Common myeloid progenitor, CD34-positive (primary cell): ENCODE measurements around the gene HSFX2. TPM values are rescaled to one million over a fixed set of nuclear protein-coding genes. Genes with fewer than 3 reads are reported as not detected.
"Not testable (repeated sequence)": the region's sequence is repeated elsewhere in the genome, so short reads cannot be mapped to it uniquely, and the experiment has no call there.

Source experiments
- CTCF ChIA-PET: fragments of 350-600 bp; sonication (Branson Sonifier 250); formaldehyde crosslinking; loops from one replicate; lab custom pipeline; 2021; ENCODE audit warnings: antibody characterized with exemption; lab: Charles Lee
- POLR2A ChIA-PET: fragments of 350-600 bp; sonication (Branson Sonifier 250); formaldehyde crosslinking; loops from one replicate; lab custom pipeline; 2021; ENCODE audit warnings: antibody characterized with exemption; lab: Charles Lee
- DNase-seq, 3 donors: peaks; one replicate each; pipeline versions ENCODE4 v3.0.0 to v3.0.0-alpha.2; 2013
- H3K27ac ChIP-seq, 2 experiments: 1 replicate in 1 of 2; 2 replicates in 1 of 2; pipeline ENCODE4 v1.7.0; 2013; ENCODE audit warnings: inconsistent platforms in 2 of 2, low read length in 2 of 2, mild to moderate bottlenecking in 2 of 2, low read depth in 1 of 2, moderate library complexity in 1 of 2; ENCODE audit not compliant: severe bottlenecking in 2 of 2, insufficient read depth in 1 of 2, poor library complexity in 1 of 2
- H3K27me3 ChIP-seq, 5 experiments: replicated peaks in 2 of 5; 1 replicate in 3 of 5; 2 replicates in 2 of 5; pipeline versions ENCODE4 v1.6.1 to v1.7.0; 2013; ENCODE audit warnings: low read length in 4 of 5, mild to moderate bottlenecking in 2 of 5, moderate library complexity in 2 of 5, inconsistent platforms in 1 of 5; ENCODE audit not compliant: insufficient read depth in 5 of 5, control insufficient read depth in 4 of 5
- H3K36me3 ChIP-seq, 4 experiments: 1 replicate in 2 of 4; 2 replicates in 2 of 4; pipeline versions ENCODE4 v1.6.1 to v1.7.0; 2013; ENCODE audit warnings: low read length in 3 of 4, control low read depth in 1 of 4, mild to moderate bottlenecking in 1 of 4; ENCODE audit not compliant: control insufficient read depth in 4 of 4, insufficient read depth in 4 of 4
- H3K4me1 ChIP-seq, 4 experiments: 1 replicate in 3 of 4; 2 replicates in 1 of 4; pipeline versions ENCODE4 v1.6.1 to v1.7.1; 2013; ENCODE audit warnings: low read length in 3 of 4, mild to moderate bottlenecking in 3 of 4, control low read depth in 1 of 4, inconsistent platforms in 1 of 4, moderate library complexity in 1 of 4; ENCODE audit not compliant: control insufficient read depth in 4 of 4, insufficient read depth in 4 of 4; ENCODE audit errors: control extremely low read depth in 1 of 4
- H3K4me3 ChIP-seq, 7 experiments: 1 replicate in 4 of 7; 2 replicates in 3 of 7; pipeline versions ENCODE4 v1.5.1 to v1.7.0; 2013; ENCODE audit warnings: mild to moderate bottlenecking in 7 of 7, low read length in 6 of 7, moderate library complexity in 6 of 7, inconsistent platforms in 2 of 7, low read depth in 2 of 7, control low read depth in 1 of 7; ENCODE audit not compliant: insufficient read depth in 4 of 7, control insufficient read depth in 1 of 7; ENCODE audit errors: extremely low read depth in 1 of 7
- H3K9me3 ChIP-seq, 5 experiments: 1 replicate in 4 of 5; 2 replicates in 1 of 5; pipeline versions ENCODE4 v1.6.1 to v1.7.1; 2013; ENCODE audit warnings: low read length in 4 of 5, mild to moderate bottlenecking in 2 of 5, inconsistent platforms in 1 of 5, low read depth in 1 of 5, moderate library complexity in 1 of 5; ENCODE audit not compliant: control insufficient read depth in 4 of 5, insufficient read depth in 2 of 5; ENCODE audit errors: control extremely low read depth in 1 of 5
- WGBS: methylation state at CpG from one replicate; pipeline ENCODE4 v1.1.5; 2013; ENCODE audit not compliant: insufficient coverage; 5-methylcytosine and 5-hydroxymethylcytosine counted together
- polyA plus RNA-seq: library from polyadenylated mRNA; unstranded; fragments of 120-200 nt; gene quantifications from one replicate; pipeline ENCODE4 v1.2.1, GENCODE V29; 2013

HSFX2 gene
- not detected for polyA plus RNA-seq

DNA sequence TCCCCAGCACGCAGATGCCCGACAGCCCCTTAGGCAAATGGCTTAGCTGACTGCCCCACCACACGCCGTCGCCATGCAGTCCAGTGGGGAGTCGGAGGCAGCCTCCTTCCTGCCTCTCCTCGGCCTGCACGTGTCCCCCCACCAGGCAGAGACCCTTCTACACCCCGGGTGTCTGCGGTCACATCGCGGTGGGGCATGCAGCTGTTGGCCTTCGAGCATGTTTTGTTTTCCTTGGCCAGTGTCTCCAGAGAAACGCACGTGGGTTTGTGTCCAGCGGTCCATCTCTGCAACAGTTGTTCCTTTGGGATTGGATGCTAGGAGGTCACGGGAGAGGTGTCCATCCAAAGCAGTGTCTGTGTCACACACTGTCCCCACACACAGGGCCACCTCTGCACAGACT is at the start of gene HSFX2:
Gene HSFX2 (minus strand): TSS at position 101 of the 400 bp plus-strand sequence. CDS start 614 bp downstream, outside the sequence.
- H3K9me3 ChIP-seq, H3K4me1 ChIP-seq, H3K27ac ChIP-seq, H3K36me3 ChIP-seq, CTCF ChIA-PET, H3K27me3 ChIP-seq, POLR2A ChIA-PET, H3K4me3 ChIP-seq, DNase-seq: not testable (repeated sequence)
- WGBS: no CpG with 5 or more reads among the region's 17 CpGs

GRCh38 chrX:149643496-149643895 is 48.4 kb upstream of the HSFX2 start:
- no peak overlapping the region for H3K4me3 ChIP-seq
- POLR2A ChIA-PET: no interaction called here
- H3K4me1 ChIP-seq: no peaks in the 10 kb centered on the region
- no peaks in the 10 kb centered on the region for H3K36me3 ChIP-seq
- H3K27ac ChIP-seq: no peak overlapping the region
- no peaks in the 10 kb centered on the region for H3K9me3 ChIP-seq
- no peak for DNase-seq
- WGBS: 17% methylated on average over 1 of the region's 4 CpGs
- CTCF ChIA-PET: no interaction called here
- H3K27me3 ChIP-seq: no peaks in the 10 kb centered on the region

- WGBS: 33% methylated on average over 1 of the region's 2 CpGs
- no peak overlapping the region for H3K4me3 ChIP-seq
- no peak for DNase-seq
- CTCF ChIA-PET: no interaction called here
- H3K27me3 ChIP-seq: no peaks in the 10 kb centered on the region
- H3K27ac ChIP-seq: no peak overlapping the region
- H3K4me1 ChIP-seq: no peaks in the 10 kb centered on the region
- POLR2A ChIA-PET: no interaction called here
- no peaks in the 10 kb centered on the region for H3K36me3 ChIP-seq
- H3K9me3 ChIP-seq: peaks cover 0 to 2% (median 0%) of the 10 kb centered on the region in 5 experiments
Observed at GRCh38 chrX:149641835-149642234, 46.7 kb upstream of the HSFX2 start.

DNA sequence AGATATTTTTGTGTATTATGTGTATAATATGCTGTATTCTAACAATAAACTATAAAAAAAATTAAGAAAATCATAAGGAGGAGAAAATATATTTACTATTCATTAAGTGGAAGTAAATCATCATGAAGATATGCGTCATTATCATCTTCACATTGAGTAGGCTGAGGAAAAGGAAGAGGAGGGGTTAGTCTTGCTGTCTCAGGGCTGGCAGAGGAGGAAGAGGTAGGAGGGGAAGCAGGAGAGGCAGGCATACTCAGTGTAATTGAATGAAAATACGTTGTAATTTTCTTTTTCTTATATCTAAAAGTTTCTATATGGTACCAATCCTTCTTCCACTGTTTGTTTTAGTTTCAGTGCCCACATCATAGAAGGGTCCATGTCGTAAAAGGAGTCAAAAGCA is 46.3 kb upstream of the HSFX2 start:
- H3K27me3 ChIP-seq: no peaks in the 10 kb centered on the region
- no peaks in the 10 kb centered on the region for H3K36me3 ChIP-seq
- WGBS: 76% methylated on average over 2 of the region's 3 CpGs
- no peaks in the 10 kb centered on the region for H3K4me1 ChIP-seq
- no peak overlapping the region for H3K27ac ChIP-seq
- H3K9me3 ChIP-seq: peaks cover 0 to 4% (median 0%) of the 10 kb centered on the region in 5 experiments
- DNase-seq: no peak
- POLR2A ChIA-PET: no interaction called here
- no peak overlapping the region for H3K4me3 ChIP-seq
- CTCF ChIA-PET: no interaction called here

DNA sequence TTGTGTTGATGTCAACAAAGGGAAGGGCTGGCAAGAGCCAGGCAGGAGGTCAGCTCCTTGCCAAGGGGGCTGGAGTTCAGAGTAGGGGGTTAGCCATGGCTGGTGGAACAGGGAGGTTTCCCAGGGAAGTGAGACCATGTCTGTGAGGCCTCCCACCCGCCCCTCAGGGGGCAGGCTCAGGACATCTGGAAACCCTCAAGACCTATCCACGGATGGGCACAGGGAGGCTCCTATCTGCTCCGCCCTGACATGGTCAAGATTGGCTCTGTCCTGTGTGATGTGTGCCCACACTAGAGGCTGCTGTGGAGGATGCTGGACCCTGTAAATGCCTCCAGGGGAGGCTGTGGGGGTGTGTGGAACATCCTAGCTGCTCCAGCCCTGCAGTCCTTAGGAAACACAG is 44.5 kb upstream of the HSFX2 start:
- ChIA-PET CTCF (no interaction called here), POLR2A (no interaction called here)
- 71% methylated on average over 3 of the region's 3 CpGs for whole genome bisulfite sequencing
- H3K27ac ChIP-seq: no peak overlapping the region
- H3K4me1 ChIP-seq: no peaks in the 10 kb centered on the region
- no peak for DNase-seq
- H3K4me3 ChIP-seq: no peak overlapping the region
- peaks cover 0 to 4% (median 0%) of the 10 kb centered on the region in 5 experiments for H3K9me3 ChIP-seq
- no peaks in the 10 kb centered on the region for H3K27me3 ChIP-seq
- no peaks in the 10 kb centered on the region for H3K36me3 ChIP-seq

DNA sequence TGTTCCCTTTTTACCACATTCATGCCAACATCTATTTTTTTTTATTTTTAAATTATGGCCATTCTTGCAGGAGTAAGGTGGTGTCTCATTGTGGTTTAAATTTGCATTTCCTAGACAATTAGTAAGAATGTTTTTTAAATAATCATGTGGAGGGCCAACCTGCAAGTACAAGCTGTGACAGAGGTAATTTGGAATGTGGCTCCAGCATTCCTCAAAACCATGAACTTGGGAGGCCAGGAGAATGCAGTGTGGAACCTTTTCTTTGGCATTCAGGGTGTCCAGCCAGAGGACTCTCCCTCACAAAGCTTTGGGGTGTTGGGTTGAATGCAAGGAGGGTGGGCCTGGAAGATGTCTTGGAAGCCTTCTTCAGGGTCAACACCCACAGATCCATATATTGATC is 43.7 kb upstream of the HSFX2 start:
- Histone ChIP-seq H3K27ac (no peak overlapping the region), H3K36me3 (no peaks in the 10 kb centered on the region), H3K27me3 (no peaks in the 10 kb centered on the region), H3K9me3 (peaks cover 0 to 4% (median 0%) of the 10 kb centered on the region in 5 experiments), H3K4me3 (no peak overlapping the region), H3K4me1 (no peaks in the 10 kb centered on the region)
- ChIA-PET CTCF (interaction anchor here (0.6 kb wide), 1 partner anchor 673 kb away, joined by 3 read pairs; no protein-coding TSS in a partner anchor), POLR2A (no interaction called here)
- DNase-seq: no peak

GRCh38 chrX:149633511-149633910 is 38.4 kb upstream of the HSFX2 start:
- CTCF ChIA-PET: no interaction called here
- no peak overlapping the region for H3K4me3 ChIP-seq
- H3K36me3 ChIP-seq: peaks cover 0 to 2% (median 0%) of the 10 kb centered on the region in 4 experiments
- H3K9me3 ChIP-seq: peaks cover 0 to 9% (median 0%) of the 10 kb centered on the region in 5 experiments
- no peak overlapping the region for H3K27ac ChIP-seq
- peaks cover 4 to 19% (median 6%) of the 10 kb centered on the region in 4 experiments for H3K4me1 ChIP-seq
- H3K27me3 ChIP-seq: peaks cover 0 to 8% (median 0%) of the 10 kb centered on the region in 5 experiments
- POLR2A ChIA-PET: no interaction called here
- DNase-seq: no peak
